Kidney epithelial cell (primary cell): ENCODE results near the gene CBX4. TPM values are rescaled to one million over a fixed set of nuclear protein-coding genes. Genes with fewer than 3 reads are reported as not detected.
A peak's percentile ranks its signal among the peaks of the same experiment; 100 is the strongest.

Source experiments
- DNase-seq: peaks from one replicate; pipeline ENCODE4 v3.0.0-alpha.2; 2010; ENCODE audit warnings: low read depth
- H3K27me3 ChIP-seq: 2 replicates; pipeline ENCODE4 v1.6.0; 2011; ENCODE audit warnings: low read length; ENCODE audit not compliant: control insufficient read depth, insufficient read depth
- H3K36me3 ChIP-seq: 2 replicates; pipeline ENCODE4 v1.5.1; 2011; ENCODE audit warnings: low read length; ENCODE audit not compliant: control insufficient read depth, insufficient read depth
- H3K4me3 ChIP-seq: 2 replicates; pipeline ENCODE4 v1.5.1; 2011; ENCODE audit warnings: low read depth, mild to moderate bottlenecking, control low read depth, low read length
- total RNA-seq: library from RNA; depleted of rRNA; stranded (reverse); fragments of >200 nt; gene quantifications from 2 replicates; pipeline ENCODE4 v1.2.3, GENCODE V29; 2015
- TF ChIP-seq, protein P1 (sequence below): IDR thresholded peaks from 2 replicates; pipeline ENCODE4 v1.5.1; 2011; ENCODE audit warnings: mild to moderate bottlenecking, moderate library complexity, low read length, control low read depth, inconsistent platforms; ENCODE audit not compliant: insufficient read depth, poor library complexity, severe bottlenecking

The CBX4 gene
- total RNA-seq, 1 donor from 2014 or later: 24.0 TPM

DNA sequence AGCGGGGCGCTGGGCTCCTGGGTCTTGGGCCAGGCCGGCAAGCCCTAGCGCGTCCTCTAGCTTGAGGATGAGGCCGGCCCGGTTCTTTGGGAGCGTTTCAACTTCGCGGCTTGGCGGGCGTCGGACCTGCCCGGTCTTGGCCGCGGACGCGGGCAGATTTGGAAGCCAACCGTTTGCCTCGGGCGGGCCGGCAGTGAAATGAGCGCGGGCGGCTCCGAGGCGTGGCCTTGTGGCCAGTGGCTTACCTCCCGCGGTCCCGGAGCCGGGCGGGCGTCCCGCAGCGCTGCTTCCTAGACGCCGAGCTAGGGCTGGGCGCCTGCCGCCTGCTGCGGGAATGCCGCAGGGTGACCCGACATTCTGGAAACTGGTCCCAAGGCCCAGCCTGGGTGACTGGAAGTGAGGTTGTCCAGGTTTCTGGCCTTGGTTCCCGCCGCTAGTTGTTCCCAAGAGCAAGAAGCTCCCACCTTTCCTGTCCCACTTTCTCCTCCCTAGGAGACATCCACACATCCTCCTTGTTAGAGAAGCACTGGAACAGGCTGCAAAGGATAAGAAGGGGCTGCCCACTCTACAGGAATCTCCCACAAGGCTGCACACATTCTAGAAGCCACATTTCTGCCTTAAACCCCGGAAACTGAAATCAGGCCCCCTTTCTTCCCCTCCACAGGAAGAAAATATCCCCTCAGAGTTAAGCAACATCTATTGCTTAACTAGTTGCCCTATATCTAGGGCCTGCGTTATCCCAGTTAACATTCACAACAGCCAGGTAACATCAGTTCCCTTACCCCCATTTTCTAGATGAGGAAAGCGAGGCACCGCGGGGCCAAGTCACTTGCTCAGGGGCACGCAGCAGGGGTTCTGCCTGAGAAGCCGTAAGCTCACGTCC lies 37.8 kb downstream of the CBX4 start:
- no peak for DNase-seq

DNA sequence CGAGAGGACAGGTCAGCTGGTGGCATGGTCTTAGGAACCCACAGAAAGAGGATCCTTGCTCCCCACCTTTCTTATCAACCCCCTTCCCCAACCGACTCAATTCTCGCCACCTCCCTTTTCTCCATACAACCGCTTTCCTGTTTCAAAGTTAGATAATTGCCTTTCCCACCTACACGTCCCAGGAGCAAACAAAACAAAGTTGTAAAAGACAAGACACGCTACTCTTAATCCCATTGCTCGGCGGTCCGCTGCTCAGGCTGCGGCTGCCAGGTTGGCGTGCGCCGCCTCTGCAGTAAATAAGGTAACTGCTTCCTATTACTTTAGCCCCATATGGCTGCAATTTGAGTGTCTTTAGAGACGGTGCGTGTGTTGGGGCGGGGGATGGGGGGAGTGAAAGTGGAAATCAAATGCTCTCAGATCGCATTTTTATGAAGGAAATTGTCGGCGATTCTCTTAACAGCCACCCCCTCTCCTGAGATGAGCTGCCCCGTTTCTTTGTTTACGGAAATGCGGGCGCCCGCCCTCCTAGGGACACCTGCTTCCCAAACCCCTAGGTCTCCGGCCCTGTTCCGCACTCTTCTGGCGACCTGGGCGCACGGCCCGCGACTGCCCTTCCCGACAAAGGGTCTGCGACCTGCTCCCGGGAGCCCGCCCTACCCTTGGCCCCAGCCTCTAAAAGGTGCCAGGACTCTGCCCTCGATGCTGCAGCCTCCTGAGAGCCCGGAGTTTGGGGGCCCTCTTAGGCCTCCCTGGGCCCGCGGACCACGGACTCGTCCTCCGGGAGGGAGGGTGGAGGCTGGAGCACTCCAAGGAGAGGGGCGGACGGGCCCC lies 38.7 kb downstream of the CBX4 start:
- TF ChIP-seq, protein P1, sequence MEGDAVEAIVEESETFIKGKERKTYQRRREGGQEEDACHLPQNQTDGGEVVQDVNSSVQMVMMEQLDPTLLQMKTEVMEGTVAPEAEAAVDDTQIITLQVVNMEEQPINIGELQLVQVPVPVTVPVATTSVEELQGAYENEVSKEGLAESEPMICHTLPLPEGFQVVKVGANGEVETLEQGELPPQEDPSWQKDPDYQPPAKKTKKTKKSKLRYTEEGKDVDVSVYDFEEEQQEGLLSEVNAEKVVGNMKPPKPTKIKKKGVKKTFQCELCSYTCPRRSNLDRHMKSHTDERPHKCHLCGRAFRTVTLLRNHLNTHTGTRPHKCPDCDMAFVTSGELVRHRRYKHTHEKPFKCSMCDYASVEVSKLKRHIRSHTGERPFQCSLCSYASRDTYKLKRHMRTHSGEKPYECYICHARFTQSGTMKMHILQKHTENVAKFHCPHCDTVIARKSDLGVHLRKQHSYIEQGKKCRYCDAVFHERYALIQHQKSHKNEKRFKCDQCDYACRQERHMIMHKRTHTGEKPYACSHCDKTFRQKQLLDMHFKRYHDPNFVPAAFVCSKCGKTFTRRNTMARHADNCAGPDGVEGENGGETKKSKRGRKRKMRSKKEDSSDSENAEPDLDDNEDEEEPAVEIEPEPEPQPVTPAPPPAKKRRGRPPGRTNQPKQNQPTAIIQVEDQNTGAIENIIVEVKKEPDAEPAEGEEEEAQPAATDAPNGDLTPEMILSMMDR: no peak
- H3K36me3 ChIP-seq: no peaks in the 10 kb centered on the region
- no peak for DNase-seq

More for the DNA sequence above, 37.8 kb downstream of the CBX4 start:
- TF ChIP-seq, protein P1: no peak
- no peak overlapping the region for H3K4me3 ChIP-seq
- no peaks in the 10 kb centered on the region for H3K36me3 ChIP-seq
- peaks cover 87% of the 10 kb centered on the region for H3K27me3 ChIP-seq

DNA sequence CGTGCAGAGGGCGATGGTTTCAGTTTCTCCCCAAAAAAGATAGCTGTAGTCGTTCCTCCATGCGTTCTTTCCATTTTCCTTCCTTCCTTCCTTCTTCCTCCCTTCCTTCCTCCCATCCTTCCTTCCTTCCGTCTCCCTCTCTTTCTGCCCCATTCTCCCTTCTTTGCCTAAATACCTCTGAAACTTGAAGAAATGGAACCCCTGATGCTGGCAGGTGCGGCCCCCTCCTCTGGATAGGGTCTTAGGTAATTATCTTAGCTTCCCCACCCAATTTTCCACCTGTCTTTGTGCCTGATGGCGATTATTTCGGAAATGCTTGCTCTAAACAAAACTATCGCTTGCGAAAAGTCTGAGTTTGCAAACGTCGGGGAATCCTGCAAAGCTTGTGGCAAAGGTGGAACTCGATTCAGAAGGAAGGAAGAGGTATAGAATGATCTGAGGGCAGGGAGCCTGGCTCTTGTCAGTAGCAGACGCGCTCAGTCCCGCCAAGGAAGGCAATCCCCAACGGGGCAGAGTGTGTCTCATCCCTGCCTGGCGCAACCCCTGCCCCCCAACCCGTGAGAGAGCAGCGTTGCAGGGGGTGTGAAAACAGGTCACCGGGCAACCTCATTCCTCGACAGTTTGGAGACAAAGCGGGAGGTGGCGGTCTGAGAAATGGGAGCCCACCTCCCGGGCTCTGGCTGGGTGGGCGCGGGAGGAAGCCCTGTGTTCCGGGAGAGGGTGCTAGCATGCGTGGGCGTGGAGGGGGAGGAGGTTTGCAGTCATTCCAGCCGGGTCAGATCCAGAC lies 39.5 kb downstream of the CBX4 start:
- Histone ChIP-seq H3K27me3 (peaks cover 71% of the 10 kb centered on the region), H3K36me3 (no peaks in the 10 kb centered on the region), H3K4me3 (no peak overlapping the region)
- no peak for DNase-seq
- TF ChIP-seq, protein P1: no peak

More for the DNA sequence above, 38.7 kb downstream of the CBX4 start:
- Histone ChIP-seq H3K27me3 (peaks cover 79% of the 10 kb centered on the region), H3K4me3 (no peak overlapping the region)

DNA sequence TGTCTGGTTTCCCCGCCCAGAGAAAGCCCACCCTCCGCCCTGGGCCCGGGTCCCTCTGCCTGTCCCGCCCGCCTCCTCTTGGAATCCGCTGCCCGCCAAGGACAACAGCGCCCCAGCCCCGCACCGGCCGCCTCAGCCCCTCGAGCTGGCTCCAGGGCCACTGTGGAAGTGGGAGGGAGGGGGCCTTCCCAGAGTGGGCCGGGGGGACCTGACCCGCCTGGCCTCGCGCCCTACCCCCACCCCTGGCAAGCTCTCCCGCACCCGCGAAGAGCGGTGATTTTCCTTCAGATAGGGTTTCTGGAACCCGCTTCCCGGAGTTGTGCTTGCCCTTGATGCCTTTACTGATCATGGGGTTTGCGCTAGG lies 40.1 kb downstream of the CBX4 start:
- Histone ChIP-seq H3K4me3 (no peak overlapping the region), H3K36me3 (no peaks in the 10 kb centered on the region), H3K27me3 (peaks cover 65% of the 10 kb centered on the region)
- no peak for DNase-seq
- TF ChIP-seq, protein P1: no peak

DNA sequence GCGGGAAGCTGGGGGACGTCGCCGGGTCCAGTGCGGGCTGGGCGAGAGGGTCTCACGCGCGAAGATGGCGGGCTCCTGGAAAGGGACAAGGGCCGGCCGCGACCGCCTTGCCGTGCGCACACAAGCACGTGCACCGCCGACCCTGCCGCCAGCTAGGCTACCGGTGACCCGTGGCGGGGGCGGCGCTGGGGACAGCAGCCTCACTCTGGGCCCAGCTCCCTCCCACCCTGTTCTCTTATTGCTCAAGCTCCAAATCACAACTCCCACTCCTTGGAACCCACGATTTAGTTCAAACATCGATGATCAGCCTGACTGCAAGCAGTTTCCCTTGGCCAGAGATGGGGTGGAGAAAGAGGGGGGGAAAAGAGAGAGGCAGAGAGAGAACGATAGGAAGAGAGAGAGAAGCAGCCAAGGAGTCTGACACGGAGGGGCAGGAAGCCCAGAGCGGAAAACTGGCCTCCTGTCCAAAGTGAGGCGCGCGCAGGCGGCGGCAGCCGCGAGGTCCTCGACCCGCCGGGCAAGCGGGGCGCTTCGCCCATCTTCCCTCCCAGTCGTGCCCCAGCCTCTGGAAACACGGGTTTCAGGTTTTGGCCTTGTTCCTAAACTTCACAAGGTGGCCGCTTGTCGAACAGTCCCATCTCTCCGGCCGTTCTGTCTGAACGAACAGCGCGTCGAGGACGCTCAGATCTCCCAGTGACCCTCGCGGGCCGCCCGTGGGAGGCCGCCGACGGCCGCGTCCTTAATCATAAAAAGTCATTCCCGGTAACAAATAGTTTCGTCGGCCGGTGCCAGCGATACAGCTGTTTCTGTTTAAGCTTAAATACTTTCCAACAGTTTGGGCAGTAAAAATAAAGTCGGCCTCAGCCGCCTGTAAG lies 40.7 kb downstream of the CBX4 start:
- H3K4me3 ChIP-seq: peak overlapping the region; percentile 64
- peaks cover 61% of the 10 kb centered on the region for H3K27me3 ChIP-seq
- DNase-seq: no peak
- H3K36me3 ChIP-seq: no peaks in the 10 kb centered on the region
- TF ChIP-seq, protein P1: no peak
